HT-29 (cell line): Measurements from ENCODE around the gene PRKAR2B. TPM values are rescaled to one million over a fixed set of nuclear protein-coding genes. Genes with fewer than 3 reads are reported as not detected.
"Not testable (repeated sequence)": the region's sequence is repeated elsewhere in the genome, so short reads cannot be mapped to it uniquely, and the experiment has no call there.

Source experiments
- DNase-seq: peaks from one replicate; pipeline ENCODE4 v3.0.0-alpha.2; 2015; ENCODE audit warnings: low spot score
- total RNA-seq: library from RNA; depleted of rRNA; stranded (reverse); fragments of >200 nt; shearing (Covaris generic); gene quantifications from 2 replicates; pipeline ENCODE4 v1.2.3, GENCODE V29; 2014

Gene PRKAR2B
- total RNA-seq, 1 experiment from 2014 or later, result not detected

DNA sequence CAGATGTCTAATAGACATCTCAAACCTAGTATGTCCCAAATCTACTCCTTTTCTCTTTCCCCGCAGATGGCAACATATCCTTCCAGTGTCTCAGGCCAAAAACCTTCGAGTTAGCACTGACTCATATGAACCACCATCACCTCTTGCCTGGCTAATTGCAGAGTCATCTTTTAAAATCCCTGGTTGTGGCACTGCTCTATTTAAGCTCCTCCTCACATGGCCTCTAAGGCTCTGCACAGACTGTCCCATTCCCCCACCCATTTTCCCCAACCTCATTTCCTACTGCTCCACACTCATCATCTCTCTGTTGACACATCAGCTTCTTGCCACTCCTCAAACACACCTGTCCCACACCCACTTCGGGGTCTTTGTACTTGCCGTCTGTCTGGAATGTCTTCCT, 107.5 kb downstream of the PRKAR2B start:
- no peak for DNase-seq

DNA sequence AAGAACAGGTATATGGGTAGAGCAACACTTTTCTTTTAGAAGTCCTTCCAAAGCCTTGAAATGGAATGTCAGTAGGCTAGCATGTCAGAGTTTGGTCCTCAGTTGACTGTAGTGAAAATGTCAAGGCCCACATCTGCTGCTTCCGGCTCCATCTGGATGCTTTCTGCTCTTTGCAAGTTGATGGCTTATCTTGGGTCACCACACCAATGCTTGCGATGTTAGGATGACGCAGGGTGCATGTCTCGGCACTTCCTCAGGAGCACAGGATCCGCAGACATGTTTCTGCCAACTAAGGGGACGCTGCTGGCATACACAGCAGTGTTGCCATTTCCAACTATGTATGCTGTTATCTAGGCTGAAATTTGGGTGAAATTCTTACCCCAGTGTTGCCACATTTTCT, 110.3 kb downstream of the PRKAR2B start:
- no peak for DNase-seq

DNA sequence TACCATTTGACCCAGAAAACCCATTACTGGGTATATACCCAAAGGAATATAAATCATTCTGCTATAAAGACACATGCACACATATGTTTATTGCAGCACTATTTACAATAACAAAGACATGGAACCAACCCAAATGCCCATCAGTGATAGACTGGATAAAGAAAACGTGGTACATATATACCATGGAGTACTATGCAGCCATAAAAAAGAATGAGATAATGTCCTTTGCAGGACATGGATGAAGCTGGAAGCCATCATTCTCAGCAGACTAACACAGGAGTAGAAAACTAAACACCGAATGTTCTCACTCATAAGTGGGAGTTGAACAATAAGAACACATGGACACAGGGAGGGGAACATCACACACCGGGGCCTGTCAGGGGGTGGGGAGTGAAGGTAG, 111.2 kb downstream of the PRKAR2B start:
- not testable (repeated sequence) for DNase-seq

DNA sequence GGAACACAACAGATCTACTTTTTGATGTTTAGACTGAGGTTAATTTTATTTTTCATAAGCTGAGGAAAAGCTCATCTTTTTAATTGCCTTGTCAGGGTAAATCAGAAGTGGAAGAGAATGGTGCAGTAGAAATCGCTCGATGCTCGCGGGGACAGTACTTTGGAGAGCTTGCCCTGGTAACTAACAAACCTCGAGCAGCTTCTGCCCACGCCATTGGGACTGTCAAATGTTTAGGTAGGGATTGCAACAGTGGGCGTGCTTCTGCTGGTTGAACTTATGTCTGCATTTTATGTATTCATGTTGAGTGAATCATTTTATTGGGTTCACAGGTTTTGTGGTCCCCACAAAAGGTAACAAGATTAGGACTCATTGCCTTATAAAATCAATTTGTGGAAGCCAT, 112.6 kb downstream of the PRKAR2B start:
- no peak for DNase-seq

DNA sequence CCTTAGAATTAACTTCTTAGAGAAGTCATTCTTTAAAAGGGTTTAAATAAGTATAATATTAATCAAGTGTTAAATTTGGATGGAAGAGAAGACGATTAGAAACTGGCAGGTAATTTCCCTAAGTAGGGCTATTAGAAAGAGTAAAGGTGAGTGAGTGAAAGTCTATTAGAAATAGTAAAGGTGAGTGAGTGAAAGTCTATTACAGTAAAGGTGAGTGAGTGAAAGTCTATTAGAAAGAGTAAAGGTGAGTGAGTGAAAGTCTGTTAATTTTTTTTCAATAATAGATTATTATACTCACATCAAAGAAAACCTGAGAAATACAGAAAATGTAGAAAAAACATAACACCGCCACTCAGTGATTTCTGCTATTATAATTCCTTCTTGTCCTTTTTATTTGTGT, 113.5 kb downstream of the PRKAR2B start:
- DNase-seq, result no peak

DNA sequence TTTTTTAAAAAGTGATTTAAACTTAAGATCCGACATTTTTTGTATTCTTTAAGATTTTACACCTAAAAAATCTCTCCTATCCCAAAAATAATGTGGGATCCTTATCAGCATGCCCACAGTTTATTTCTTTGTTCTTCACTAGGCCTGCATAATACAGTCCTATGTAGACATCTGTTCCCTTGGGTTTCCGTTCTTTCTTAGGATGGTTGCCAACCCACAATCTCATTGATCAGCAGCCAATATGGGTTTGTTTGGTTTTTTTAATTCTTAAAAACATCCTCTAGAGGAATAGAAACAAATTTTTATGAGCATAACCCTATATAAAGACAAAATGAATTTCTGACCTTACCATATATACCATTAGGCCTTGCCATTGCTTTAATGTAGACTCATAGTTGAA, 115.9 kb downstream of the PRKAR2B start:
- no peak for DNase-seq

DNA sequence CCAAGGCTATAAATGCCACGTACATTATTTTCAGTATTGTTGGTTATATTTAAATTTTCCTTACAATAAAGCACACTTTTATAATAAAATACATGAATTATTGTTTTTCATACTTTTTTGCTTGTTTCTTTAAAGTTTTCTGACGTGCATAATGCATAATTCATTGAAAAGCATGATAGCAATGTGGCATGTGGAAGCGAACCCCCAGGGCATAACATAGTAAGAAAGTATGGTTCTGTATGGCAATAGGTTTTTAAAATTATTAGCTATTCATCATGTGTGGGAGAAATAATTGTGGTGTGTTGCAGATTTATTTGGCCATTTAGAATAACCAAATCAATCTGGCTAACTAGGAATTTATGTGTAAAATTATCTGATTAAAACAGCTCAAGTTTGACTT, 116.9 kb downstream of the PRKAR2B start:
- DNase-seq, result no peak

DNA sequence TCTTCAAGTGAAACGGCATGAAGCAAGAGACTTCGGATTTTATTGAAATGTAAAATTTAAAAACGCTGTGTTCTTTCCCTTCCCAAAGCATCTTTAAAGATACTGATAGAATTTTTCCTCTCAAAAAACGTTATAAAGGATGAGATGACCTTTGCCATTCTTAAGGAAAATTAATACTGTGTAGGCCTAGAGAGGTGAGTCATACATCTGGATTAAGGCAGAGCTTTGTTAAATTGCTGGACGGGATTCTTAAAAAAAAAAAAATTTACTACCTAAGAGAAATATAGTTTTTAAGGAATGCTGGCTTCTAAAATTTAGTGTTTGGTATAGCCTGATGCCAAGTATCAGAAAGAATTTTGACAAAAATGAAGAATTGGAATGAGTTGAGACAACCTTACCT, 118.0 kb downstream of the PRKAR2B start:
- no peak for DNase-seq

DNA sequence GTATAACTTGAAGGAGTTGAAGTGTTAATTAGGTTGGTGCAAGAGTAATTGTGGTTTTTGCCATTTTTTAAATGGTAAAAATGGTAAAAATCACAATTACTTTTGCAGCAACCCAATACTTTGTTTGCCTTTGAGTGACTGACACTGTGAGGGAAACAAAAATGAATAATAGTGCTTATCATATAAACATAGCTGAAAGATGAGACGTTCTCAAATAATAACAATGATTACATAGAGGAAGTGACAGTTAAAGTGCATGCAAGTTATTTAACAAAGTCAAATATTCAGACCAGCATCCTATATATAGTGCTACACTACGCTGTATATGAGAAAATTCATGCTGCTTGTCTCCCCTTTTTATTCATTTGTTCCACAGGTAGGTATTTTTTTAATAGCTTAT, 119.6 kb downstream of the PRKAR2B start:
- no peak for DNase-seq

DNA sequence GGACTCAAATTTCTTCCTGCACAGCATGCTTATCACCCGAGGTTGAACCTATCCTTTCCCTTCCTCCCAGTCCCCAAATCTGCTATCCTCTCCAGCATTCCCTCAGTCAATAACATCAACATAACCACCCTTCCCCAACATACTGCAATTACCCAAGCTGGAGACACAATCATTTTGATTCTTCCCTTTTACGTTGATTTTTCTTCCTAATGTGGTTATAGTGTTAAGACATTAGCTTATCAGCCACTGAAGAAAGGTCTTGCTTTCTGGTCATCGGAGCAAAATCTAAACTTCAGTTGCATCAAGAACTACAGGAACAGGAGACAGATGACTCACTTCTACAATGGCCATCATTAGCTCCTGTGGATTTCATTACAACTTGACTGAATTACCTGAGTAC, 120.8 kb downstream of the PRKAR2B start:
- DNase-seq, result no peak

DNA sequence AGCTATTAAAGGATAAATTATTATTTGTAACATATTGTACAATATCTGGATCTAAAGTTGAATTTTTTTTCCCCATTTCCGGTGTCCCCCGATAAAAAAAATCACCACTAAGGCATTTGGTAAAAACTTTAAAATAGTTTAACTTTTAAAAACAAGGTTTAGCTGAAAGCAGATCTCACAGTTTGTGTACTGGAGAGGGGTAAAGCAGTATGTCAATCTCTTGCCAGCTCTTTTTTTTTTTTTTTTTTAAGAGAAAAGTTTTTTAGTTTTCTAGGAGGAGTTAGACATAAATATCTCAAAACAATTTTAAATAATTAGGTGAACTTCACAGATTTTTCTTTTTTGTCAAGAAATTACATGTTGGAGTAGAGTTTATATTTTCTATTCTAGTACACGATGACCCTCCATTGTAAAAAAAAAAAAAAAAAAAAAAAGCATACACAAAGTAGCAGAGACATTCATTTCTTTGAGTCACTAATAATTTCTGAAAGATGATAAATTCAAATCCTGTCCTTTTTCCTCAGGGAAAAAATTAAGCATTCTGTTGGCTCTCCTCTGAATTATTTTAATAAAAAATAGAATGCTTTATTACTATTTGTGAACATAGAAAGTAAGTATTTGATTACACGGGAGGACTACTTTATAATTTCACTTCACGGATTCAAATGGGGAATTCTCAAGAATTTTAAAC, 122.4 kb downstream of the PRKAR2B start:
- DNase-seq, result peak; percentile 12

DNA sequence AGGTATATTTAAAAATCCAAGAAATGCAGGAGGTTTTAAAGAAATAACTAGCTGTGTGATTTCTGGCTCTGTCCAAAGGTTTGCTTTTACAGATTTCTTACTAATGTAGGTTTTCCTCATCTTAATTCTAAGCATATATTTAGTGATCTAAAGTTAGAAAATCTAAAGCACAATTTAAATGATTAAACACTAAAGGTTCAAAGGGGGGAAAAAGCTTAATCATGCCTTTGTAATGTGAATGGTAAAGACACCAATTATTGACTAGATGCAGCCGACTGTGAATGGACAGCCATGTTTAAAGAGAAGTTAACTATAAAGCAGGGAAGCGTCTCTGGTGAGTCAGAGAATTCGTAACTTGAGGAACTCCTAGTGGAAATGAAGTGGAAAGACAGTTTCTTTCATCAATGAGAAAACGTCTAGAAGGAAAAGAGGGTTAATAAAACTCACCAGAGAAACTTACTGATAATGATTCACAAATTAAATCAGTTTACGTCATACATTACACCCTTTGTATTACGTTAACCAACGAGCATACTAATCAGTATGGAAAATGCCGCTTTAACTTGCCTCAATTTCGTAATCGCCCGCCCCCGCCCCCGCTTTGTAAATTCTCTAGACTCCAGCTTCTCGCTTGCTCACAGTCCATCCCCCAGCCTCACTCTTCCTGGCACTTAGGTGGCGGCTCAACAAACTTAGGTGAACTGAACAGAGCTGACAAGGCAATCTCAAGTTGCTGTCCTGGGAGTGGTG, 123.2 kb downstream of the PRKAR2B start:
- DNase-seq, result peak; percentile 83

DNA sequence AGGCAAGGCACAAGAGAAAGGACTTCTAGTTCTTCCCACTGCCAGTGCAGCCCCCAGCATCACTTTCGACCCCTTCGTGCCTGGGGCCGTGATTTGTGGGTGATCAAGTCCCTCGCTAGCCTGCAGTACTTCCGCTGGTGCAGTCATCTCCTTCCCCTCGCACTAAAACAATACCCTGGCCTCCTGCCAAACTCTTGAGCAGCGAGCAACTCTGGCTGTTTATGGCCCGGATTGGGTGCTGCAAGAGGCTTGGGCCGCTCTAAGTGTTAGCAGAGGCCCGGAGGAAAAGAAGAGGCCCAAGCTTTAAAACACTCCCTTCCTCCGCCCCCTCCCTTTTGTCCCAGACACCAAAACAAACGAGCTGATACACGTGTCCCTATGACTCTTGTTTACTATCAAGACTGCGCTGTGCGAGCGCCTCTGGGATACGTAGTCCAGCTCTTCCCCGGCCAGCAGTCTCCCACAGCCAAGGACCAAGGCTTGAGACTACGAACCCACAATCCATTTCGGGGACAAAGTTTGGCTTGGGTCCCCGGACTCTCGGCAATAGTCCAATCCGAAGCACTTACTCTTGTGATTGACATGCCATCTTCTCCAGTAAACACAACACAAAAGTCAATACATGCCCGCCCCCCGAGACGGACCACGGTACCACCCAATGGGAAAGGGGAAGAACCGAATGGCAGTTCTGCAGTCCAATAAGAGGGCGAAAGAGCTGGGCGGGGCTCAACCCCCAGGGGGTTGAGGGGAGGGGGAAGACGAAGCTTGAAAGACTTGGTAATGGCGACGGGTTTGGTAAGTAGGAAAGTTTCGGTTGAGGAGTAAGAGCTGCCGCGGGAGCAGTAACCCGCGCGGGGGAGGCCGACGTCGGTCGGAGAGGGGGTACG, 124.0 kb downstream of the PRKAR2B start, which contains the start of gene HBP1:
Gene HBP1 (plus strand): TSS at position 771 of the 887 bp plus-strand sequence. CDS start 10,891 bp downstream, outside the sequence.
- peak; percentile 100 for DNase-seq

DNA sequence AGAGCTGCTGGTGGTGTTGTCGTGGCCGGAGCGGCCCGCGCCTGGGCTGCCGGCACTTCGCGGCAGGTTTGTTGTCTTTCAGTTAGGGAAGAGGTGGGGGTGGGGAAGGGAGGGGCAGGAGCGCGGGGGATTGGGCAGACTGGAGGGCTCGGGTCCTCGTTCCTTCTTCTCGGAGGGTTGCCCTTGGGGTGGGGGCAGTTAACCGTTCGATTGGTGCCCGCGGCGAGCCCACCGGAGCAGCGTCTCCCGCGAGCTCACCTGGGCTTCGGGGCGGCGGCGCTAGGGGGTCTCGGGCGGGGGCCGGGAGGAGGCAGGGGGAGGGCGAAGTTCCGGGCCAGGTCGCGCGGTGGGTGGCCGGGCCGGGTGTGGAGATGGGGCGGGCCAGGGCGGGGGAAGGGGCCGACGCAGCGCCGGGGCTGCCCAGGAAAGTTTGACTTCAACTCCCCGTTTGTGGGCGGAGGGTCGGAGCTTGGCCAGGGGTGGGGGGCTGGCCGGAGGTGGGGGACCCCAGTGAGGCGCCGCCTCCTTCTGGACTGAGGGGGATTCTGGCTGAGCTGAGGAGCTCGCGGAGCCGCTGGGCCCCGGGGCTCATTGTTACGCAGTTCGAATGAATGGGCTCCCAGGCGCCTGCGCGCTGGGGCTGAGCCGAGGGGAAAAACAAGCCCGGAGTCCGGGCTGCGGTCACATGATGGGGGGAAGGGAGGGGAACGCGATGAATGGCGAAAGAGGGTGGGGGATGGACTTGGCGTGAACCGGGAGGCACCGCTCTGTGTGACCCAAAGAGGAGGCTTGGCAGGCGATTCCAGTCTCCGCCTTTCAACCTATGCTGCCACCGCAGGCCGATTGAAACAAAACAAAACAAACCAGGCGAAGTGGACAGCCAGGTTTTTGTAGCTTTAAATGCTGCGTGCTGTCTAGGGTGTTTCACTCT, 124.9 kb downstream of the PRKAR2B start:
- peak; percentile 99 for DNase-seq

DNA sequence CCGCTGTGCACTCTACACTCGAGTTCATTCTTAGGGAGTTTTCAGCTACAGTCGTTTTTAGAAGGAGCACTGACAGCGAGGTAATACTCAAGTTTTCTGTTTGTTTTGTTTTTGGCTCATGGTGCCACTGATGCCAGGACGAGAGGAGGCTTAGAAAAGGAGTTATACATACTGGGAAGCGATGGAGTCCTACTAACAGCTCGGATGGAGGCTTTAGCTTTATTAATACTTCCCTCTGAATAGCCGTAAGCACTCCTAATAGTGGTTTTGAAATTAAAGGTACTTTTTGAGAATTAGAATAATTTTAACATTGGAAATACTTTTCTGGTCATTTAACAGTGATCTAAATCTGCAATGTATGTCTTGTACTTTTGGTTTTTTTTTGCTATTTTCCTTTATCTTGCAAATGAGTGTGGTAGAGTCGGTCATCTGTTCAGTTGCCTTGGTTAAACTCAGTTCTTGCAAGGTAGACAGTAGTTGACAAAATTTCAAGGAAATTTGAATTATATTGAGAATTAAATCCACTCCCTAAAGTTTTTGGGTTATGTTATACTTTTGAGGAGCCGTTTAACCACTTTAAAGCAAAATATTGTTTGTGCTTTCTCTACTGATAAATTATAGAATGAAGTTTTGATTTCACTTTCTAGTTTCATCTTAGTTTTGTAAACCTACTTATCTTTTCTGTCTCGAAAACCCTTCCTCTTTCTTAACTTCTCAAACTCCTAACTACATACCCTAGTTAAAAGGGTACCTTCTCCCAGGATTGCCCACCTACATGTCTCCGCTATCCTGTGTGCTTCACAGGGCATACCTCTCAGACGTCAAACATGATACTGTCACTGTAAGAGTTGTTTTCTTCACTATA, 125.8 kb downstream of the PRKAR2B start:
- no peak for DNase-seq

DNA sequence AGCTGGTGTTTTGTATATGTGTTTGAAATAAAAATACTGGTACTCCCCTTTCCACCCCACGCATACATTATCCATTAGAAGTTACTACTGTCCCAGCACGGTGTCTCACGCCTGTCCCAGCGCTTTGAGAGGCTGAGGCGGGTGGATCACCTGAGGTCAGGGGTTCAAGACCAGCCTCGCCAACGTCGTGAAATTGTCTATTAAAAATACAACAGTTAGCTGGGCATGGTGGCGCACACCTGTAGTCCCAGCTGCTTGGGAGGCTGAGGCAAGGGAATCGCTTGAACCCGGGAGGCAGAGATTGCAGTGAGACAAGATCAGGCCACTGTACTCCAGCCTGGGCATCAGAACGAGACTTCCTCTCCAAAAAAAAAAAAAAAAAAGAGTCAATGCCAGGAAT, 127.0 kb downstream of the PRKAR2B start:
- DNase-seq, result no peak

DNA sequence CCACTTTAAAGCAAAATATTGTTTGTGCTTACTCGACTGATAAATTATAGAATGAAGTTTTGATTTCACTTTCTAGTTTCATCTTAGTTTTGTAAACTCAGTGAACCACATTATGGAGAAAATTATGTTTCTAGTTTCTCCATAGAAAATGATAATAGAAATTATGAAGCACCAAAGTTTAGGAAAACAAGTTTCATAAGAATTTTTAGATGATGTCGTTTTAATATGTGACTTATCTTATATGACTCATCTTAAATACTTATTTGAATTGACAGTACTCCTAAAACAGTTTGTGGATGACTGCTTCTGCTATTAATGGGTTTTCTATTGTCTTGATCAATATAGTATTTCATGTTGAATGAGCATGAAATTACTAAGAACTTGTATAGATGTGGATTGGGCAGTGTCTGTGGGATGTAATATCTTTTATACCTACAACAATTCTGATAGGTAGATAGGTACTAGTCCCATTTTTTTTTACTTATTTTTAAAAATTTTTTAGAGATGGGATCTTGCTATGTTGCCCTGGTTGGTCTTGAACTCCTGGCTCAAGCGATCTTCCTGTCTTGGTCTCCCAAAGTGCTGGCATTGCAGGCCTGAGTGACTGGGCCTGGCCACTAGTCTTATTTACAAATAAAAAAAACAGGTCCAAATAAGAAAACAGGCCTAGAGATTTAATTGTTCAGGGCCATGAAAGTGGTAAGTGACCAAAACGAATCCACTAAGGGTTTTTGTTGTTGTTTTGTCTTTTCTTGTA, 127.9 kb downstream of the PRKAR2B start:
- no peak for DNase-seq

DNA sequence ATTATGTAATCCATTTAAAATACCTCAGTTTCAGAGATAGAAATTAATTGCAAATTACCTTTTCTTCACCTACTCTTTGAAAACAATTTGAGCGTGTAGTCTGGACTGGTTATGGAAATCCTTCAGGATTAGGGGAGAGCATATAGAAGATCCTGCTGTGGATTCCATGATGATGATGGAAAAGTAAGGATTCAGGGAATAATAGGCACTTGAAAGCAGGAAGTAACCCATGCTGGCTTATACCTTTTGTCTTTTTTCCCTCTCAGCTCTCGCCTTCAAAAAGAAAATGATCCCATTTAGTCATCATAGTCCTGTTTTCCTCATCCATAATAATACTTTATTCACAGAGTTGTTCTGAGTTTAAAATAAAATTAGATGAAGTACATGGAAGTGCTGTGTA, 128.7 kb downstream of the PRKAR2B start:
- DNase-seq, result no peak

DNA sequence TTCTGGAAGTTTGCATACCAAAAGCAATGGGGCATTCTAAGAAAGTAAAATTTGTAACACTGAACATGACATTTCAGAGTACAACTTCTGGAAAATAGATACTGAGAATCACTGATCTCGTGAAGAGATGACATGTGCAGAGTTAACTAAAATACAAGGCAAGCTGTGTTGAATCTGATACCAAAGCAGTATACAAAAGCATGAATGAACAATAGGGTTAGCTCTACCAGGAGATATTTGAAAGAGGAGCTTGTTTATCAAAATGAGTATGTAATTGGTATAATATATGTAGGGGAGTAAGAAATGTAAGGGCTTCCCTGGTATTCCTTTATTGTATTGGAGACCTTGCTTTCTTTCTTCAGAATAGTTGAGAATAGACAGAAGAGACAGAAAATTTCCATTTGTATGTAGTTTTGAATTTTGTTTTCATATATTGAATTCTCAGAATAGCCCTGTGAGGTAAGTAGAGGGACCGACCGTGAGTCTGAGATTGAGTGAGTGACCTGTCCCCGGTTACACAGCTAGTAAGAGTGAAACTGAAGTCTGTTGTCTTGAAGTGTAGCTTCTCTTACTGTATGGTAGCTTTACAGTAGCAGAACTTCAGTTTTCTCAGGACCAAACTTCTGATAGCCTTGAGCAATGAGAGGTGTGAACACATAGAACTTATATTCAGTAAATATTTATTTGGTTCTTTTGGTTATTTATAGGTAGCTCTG, 129.3 kb downstream of the PRKAR2B start:
- DNase-seq, result no peak
